HepG2 (cell line): Measurements from ENCODE around the gene CASKIN1.

Experiments
- DMAP1 ChIP-seq: IDR thresholded peaks from 2 replicates; pipeline ENCODE4 v1.6.1; 2016
- MAFG ChIP-seq: sonication (generic); formaldehyde crosslinking; IDR thresholded peaks from 2 replicates; pipeline ENCODE4 v1.5.1; 2020; ENCODE audit warnings: mild to moderate bottlenecking, missing genetic modification reagents
- TFE3 ChIP-seq: IDR thresholded peaks from 2 replicates; pipeline ENCODE4 v1.6.1; 2016
- YY1 ChIP-seq: IDR thresholded peaks from 2 replicates; pipeline ENCODE4 v1.6.1; 2011; ENCODE audit warnings: low read length, low read depth, moderate library complexity, mild to moderate bottlenecking; ENCODE audit not compliant: insufficient read depth, insufficient replicate concordance
- TF ChIP-seq, protein P1 (sequence below): sonication (generic); formaldehyde crosslinking; IDR thresholded peaks from 2 replicates; pipeline ENCODE4 v1.5.0; 2020; ENCODE audit warnings: mild to moderate bottlenecking, missing genetic modification reagents, moderate library complexity

DNA sequence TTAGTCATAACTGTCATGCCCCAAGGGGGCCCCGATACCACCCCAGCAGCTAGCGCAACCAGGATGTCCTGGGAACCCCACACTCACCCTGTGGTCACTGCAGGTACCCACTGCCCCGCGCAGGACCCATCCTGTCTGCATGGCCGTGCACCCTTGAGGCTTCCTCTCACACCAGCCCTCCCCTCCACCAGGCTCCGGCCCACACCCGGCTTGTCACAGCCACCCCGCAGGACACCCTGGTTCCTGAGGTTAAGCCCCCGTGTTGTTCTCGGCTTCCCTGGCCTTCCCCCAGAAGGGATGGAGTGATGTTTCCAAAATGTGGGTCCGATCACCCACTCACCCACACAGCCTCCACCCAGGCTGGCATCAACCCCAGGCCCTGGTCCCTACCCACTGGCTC lies 47.4 kb upstream of the CASKIN1 start:
- TF ChIP-seq, protein P1, sequence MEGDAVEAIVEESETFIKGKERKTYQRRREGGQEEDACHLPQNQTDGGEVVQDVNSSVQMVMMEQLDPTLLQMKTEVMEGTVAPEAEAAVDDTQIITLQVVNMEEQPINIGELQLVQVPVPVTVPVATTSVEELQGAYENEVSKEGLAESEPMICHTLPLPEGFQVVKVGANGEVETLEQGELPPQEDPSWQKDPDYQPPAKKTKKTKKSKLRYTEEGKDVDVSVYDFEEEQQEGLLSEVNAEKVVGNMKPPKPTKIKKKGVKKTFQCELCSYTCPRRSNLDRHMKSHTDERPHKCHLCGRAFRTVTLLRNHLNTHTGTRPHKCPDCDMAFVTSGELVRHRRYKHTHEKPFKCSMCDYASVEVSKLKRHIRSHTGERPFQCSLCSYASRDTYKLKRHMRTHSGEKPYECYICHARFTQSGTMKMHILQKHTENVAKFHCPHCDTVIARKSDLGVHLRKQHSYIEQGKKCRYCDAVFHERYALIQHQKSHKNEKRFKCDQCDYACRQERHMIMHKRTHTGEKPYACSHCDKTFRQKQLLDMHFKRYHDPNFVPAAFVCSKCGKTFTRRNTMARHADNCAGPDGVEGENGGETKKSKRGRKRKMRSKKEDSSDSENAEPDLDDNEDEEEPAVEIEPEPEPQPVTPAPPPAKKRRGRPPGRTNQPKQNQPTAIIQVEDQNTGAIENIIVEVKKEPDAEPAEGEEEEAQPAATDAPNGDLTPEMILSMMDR (CRISPR knock-in tag) = no peak
- TF ChIP-seq YY1 = no peak
- TF ChIP-seq TFE3 (CRISPR knock-in tag) = no peak
- TF ChIP-seq DMAP1 (CRISPR knock-in tag) = no peak
- TF ChIP-seq MAFG (CRISPR knock-in tag) = no peak
